Tibial artery (tissue), 4 donors: Measurements from ENCODE around the gene FAM187B.
A peak's percentile ranks its signal among the peaks of the same experiment; 100 is the strongest.

Experiments
- DNase-seq, 2 donors: peaks; one replicate each; pipeline ENCODE4 v3.0.0-alpha.2; 2019
- H3K27ac ChIP-seq, 2 donors: fragments of 200-600 bp; sonication (generic) in 1 of 2; 1 replicate in 1 of 2; 2 replicates in 1 of 2; pipeline ENCODE4 v1.5.1; 2018 to 2019; ENCODE audit warnings: mild to moderate bottlenecking in 1 of 2
- H3K27me3 ChIP-seq, 2 donors: fragments of 200-600 bp; sonication (generic) in 1 of 2; one replicate each; pipeline versions ENCODE4 v1.5.1 to v1.6.0; 2016 to 2019
- H3K36me3 ChIP-seq, 3 donors: fragments of 200-600 bp; sonication (generic) in 2 of 3; one replicate each; pipeline ENCODE4 v1.5.1; 2016 to 2019; ENCODE audit warnings: mild to moderate bottlenecking in 2 of 3
- H3K4me1 ChIP-seq, 4 donors: fragments of 200-600 bp; sonication (generic) in 2 of 4; 1 replicate in 3 of 4; 2 replicates in 1 of 4; pipeline ENCODE4 v1.5.1; 2016 to 2019
- H3K4me3 ChIP-seq, 2 donors: fragments of 200-600 bp; sonication (generic) in 1 of 2; 1 replicate in 1 of 2; 2 replicates in 1 of 2; pipeline ENCODE4 v1.5.1; 2018 to 2019; ENCODE audit warnings: mild to moderate bottlenecking in 2 of 2
- H3K9me3 ChIP-seq, 3 donors: fragments of 200-600 bp; sonication (generic) in 1 of 3; one replicate each; pipeline ENCODE4 v1.5.1; 2016 to 2019
- intact Hi-C: fragments of 100-400 bp; cut with DNase I; formaldehyde crosslinking; loops from one replicate; pipeline ENCODE4 v1.15.0; 2023; ENCODE audit warnings: low total_unique reads
- TF ChIP-seq, protein P1 (sequence below), 2 experiments: fragments of 200-600 bp in 1 of 2; fragments of 450-650 bp in 1 of 2; IDR thresholded peaks; one replicate each; pipeline ENCODE4 v1.5.1; 2017 to 2019; ENCODE audit warnings: antibody characterized with exemption in 2 of 2, mild to moderate bottlenecking in 1 of 2, moderate library complexity in 1 of 2

FAM187B gene

DNA sequence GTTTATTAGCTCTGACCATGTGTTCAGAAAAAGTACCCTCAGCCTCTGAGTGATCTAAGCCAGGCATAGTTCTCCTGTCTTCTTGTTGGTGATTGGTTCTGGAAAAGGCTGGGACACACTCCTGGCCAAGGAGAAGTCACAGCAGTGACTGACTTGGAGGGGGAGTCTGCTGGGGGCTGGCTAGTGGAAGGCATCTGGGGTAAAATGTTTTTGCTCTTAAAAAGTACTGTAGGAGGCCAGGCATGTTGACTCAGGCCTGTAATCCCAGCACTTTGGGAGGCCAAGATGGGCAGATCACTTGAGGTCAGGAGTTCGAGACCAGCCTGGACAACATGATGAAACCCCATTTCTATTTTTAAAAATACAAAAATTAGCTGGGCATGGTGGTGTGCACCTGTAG lies 21.7 kb downstream of the FAM187B start:
- intact Hi-C loops, result no loop called here
- DNase-seq, result no peak
- TF ChIP-seq, protein P1, sequence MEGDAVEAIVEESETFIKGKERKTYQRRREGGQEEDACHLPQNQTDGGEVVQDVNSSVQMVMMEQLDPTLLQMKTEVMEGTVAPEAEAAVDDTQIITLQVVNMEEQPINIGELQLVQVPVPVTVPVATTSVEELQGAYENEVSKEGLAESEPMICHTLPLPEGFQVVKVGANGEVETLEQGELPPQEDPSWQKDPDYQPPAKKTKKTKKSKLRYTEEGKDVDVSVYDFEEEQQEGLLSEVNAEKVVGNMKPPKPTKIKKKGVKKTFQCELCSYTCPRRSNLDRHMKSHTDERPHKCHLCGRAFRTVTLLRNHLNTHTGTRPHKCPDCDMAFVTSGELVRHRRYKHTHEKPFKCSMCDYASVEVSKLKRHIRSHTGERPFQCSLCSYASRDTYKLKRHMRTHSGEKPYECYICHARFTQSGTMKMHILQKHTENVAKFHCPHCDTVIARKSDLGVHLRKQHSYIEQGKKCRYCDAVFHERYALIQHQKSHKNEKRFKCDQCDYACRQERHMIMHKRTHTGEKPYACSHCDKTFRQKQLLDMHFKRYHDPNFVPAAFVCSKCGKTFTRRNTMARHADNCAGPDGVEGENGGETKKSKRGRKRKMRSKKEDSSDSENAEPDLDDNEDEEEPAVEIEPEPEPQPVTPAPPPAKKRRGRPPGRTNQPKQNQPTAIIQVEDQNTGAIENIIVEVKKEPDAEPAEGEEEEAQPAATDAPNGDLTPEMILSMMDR (IDR thresholded peaks at IDR 0.05), result no peak
- no peak overlapping the region for H3K4me3 ChIP-seq
- H3K4me1 ChIP-seq, result no peaks in the 10 kb centered on the region
- H3K27ac ChIP-seq, result no peak overlapping the region
- H3K36me3 ChIP-seq, result no peaks in the 10 kb centered on the region
- H3K9me3 ChIP-seq, result no peaks in the 10 kb centered on the region
- H3K27me3 ChIP-seq, result peaks cover 0 to 7% of the 10 kb centered on the region in 2 donors

DNA sequence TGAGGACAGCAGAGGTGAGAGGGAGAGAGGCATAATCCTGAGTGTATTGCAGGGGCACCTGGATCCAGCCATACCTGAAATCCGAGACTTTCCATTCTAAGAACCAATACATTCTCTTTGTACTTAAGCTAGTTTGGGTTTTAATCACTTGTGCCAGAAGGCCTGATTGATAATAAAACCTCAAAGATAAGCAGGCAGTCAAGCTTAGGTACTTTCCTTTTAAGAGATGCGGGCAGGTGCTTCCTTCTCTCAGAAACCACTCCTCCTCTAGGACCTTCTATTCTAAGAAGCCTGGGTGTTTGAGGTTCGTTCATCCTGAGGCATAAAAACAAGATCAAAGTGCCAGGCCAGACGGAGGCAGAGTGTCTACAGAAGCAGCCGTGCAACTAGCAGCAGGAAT lies 22.2 kb downstream of the FAM187B start:
- intact Hi-C loops, result no loop called here
- no peak overlapping the region for H3K27ac ChIP-seq
- DNase-seq, result no peak
- peaks cover 0 to 7% of the 10 kb centered on the region in 2 donors for H3K27me3 ChIP-seq
- H3K4me1 ChIP-seq, result no peaks in the 10 kb centered on the region
- TF ChIP-seq, protein P1 (IDR thresholded peaks at IDR 0.05), result no peak
- no peak overlapping the region for H3K4me3 ChIP-seq
- no peaks in the 10 kb centered on the region for H3K9me3 ChIP-seq
- H3K36me3 ChIP-seq, result no peaks in the 10 kb centered on the region

DNA sequence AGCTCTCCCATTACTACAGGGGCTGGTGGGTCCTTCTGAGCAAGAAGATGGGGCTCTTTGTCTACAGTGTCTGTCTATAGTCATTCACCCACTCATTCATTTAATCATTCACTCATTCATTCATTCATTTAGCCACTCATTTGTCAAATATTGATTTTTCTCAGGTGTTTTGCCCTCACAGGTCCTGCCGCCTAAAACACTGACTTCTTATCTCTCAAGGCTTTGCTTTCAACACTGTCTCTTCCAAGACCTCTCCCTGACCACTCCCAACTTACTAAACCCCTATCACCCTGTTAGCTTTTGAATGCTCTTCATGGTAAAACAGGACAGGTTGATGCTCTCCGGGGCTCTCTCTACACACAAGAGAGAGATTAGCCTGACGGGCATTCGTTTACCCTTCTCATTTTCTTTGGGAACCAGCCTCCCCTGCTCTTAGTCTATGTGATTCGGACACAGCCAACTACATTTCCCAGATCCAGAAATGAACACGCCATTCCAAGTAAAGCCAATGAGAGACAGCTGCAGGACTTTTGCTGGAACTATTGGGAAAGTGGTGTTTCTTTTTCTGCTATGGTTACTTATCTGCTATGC lies 22.7 kb downstream of the FAM187B start:
- TF ChIP-seq, protein P1 (IDR thresholded peaks at IDR 0.05), result no peak
- no peak overlapping the region for H3K27ac ChIP-seq
- intact Hi-C loops, result no loop called here

DNA sequence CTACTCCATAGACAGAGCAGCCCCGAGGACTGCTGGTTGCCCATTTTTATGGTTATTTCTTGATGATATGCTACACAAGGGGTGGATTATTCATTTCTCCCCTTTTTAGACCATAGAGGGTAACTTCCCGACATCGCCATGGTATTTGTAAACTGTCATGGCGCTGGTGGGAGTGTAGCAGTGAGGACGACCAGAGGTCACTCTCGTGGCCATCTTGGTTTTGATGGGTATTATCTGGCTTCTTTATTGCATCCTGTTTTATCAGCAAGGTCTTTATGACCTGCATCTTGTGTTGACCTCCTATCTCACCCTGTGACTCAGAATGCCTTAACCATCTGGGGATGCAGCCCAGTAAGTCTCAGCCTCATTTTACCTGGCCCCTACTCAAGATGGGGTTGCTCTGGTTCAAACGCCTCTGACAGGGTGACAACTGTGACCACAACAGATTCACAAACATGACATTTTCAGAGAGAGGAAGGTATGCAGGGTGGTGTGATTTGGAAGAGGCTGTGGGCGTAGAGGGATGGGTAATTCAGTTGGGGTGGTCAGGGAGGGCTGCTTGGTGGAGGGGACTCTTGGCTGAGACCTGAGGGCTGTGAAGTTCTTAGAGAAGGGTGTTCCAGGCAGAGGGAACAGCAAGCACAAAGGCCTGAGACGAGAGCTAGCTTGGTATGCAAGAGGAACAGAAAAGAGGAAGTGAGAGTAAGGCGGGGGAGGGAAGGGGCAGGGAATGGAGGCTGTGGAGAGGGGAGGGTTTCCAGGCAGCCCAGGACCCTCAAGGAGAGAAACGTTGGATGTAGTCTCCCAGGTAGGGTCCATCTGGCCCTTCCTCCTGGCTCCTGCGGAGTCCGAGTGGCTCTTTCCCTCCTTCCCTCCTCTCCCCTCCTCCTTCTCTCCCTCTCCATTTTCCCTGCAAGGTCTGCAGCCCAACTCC lies 23.5 kb downstream of the FAM187B start:
- H3K9me3 ChIP-seq, result no peaks in the 10 kb centered on the region
- peak in 1 of 2 donors; percentile 34 for DNase-seq
- H3K27ac ChIP-seq, result no peak overlapping the region
- H3K4me1 ChIP-seq, result no peaks in the 10 kb centered on the region
- no peaks in the 10 kb centered on the region for H3K36me3 ChIP-seq
- H3K27me3 ChIP-seq, result peaks cover 0 to 5% of the 10 kb centered on the region in 2 donors
- intact Hi-C loops, result no loop called here
- TF ChIP-seq, protein P1 (IDR thresholded peaks at IDR 0.05), result no peak
- H3K4me3 ChIP-seq, result no peak overlapping the region

More for the DNA sequence above, 22.7 kb downstream of the FAM187B start:
- DNase-seq, result no peak
- no peaks in the 10 kb centered on the region for H3K9me3 ChIP-seq
- H3K4me1 ChIP-seq, result no peaks in the 10 kb centered on the region
- H3K36me3 ChIP-seq, result no peaks in the 10 kb centered on the region
- peaks cover 0 to 7% of the 10 kb centered on the region in 2 donors for H3K27me3 ChIP-seq
- no peak overlapping the region for H3K4me3 ChIP-seq

DNA sequence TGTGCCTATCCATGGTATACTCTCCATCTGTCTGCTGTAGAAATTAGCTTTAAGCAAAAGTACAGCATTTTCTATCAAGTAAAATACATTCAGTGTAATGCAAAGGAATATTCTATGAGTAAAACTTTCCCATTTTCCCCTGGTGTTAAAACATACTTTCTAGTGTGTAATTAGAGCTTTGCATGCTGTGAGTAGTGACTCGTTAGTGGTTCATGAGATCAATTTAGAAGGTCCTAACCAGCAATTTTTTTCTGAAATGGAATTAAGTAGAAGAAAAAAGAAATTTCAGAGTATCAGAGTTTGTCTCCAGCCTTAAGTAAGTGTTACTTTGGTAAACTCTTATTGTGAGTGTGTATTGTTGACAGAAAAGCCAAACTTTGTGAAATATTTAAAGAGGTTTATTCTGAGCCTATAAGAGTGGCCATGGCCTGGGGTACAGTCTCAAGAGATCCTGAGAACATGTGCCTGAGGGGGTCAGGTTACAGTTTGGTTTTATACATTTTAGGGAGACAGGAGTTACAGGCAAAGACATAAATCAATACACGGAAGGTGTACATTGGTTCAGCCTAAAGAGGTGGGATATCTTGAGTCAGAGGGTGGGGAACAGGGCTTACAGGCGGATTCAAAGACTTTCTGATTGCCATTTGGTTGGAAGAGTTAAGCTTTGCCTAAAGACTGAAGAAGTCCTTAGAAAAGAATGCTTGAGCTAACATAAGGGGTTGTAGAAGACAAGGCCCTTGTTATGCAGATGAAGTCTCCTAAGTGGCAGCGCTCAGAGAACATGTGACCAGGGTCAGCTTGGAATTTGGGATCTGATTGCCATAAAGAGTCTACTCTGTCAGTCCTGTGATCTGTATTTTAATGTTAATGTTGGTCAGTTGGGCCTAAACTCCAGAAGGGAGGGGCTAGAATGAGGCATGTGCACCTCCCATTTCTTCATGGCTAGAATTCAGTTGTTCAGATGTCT lies 25.5 kb downstream of the FAM187B start:
- Histone ChIP-seq H3K27ac (no peak overlapping the region), H3K4me1 (no peaks in the 10 kb centered on the region), H3K4me3 (no peak overlapping the region), H3K36me3 (no peaks in the 10 kb centered on the region), H3K9me3 (no peaks in the 10 kb centered on the region), H3K27me3 (peaks cover 0 to 6% of the 10 kb centered on the region in 2 donors)
- intact Hi-C loops, result no loop called here
- no peak for DNase-seq
- TF ChIP-seq, protein P1 (IDR thresholded peaks at IDR 0.05), result no peak
